Inflammatory macrophage treated with lipopolysaccharide for 1 hour (primary cell): ENCODE measurements around the gene MBNL2.

Source experiments
- DNase-seq, 2 donors: peaks; one replicate each; pipeline ENCODE4 v3.0.0-alpha.2; 2020 to 2022

Gene MBNL2

DNA sequence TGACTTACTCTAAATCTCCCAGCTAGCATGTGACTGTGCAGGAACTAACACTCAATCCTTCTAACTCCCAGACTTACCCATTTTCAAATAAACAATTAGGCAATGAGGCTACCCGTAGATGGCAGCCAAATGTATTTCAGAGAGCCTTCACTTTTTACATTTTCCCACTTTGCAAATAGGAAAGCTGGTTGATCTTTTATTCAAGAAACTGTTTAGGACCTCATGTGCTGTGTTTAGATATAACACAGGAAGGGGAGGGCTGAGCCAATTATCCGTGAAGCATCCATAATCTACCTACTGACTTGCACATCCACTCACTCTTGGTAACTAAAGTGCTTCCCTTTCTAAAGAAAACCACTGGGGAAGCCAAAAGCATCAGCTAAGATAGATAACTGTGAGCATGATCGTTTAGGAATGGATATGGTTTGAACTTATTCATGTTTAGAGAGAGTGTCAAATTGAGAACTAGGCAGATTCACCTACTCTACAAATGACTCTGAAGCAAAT is 33.4 kb downstream of the MBNL2 start:
- no peak for DNase-seq

DNA sequence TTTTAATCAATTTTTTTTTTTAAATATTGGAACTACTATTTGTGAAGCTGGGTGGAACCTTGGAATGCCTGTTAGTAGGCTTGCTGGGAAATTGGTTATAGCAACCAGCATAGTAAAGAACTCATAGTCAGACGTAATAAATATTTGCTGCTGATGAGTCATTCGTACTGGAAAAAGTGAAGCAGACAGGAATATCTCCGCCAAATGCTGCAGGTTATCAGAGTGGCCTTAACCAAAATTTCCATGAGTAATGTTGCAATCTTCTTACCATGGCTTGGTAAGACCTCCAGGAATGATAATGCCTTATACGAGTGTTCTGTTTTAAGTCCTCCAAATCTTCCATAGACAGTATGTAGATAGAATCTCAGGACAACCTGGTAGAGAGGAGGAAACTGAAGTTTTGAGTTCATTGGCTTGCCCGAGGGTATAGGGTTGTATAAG is 34.2 kb downstream of the MBNL2 start:
- DNase-seq = no peak

DNA sequence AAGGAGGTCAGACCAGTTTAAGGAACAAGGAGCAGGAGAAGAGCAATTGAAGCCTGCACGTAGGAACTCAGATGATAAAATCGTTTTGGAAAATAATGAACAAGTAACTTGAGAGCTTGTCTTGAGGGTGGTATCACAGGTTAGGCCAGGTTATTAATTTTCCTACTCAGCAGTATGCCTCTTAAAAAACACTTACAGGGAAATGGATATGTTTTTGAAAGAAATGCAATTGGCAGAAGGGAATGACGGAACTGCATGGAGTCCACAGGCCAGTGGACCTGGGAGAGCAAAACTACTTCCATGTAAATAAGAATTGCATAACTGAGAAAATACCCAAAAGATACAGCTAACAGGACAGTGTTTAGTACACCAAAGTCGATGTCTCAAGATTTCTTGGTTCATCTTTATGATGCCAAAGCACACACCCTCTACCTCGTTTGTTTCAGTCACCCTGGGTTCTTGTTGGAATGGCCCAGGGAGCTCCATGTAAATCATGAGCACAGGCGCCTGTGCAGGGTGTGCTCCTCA is 35.2 kb downstream of the MBNL2 start:
- DNase-seq = peak in 1 of 2 donors; percentile 12

DNA sequence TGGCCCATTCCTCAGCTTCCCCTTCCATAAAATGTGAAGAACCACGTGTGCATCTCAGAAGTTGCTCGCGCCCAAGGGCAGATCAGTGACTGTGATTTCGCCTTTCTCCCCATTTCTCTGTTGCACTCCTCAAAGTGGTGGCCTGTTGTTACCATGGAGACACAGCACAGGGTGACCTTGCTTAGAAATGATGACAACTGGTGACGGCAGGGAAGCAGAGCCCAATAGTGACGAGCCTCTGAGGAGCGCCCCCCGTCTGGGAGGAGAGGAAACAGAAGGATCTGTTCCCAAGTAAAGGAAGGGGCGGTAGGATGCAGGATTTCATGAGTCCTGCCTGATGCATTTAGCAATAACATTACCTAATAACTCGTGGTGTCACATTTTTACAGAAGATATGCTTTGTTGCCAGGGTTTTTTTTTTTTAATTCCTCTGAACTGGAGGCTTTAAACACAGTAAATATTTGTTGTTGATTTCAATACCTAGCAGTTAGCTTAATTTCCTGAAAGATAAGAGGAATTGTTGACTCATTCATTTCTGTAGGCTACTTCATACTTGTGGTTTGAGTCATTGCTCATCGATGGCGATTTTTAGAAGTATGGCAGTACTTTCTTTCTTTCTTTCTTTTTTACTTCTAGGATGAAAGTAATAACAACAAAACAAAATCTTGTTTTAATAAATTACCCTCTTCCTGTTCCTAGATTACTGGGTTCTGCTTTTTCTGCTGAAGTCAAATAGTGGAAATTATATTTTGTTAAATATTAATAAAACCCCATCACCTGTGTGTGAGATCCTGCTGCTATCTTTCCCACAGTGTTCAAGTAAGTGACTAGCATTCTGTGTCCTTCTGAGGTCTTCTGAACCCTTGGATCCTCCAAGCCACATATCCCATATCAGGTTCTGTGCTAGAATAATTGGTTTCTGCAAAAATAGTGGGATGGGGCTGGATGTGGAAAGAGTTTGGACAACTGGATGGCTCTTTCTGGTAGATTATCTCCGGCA is 36.0 kb downstream of the MBNL2 start:
- DNase-seq = peak; percentile 15 to 43

DNA sequence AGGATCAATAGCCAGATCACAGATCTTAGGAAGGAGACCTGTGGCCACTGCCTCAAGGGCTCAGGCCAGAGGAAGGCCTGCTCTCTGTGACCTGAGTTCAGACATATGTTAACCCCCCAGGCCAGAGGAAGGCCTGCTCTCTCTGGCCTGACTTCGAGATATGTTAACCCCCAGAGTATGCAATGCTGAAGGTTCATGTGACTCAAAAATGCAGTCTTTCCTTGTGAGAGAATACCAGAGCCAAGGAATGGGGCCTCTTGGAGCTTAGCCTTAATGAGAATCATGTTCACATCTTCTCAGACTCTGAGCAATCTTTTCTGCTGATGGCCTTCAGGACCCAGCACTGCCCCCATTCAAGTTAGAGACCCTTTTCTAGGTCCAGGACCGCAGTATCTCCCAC is 36.7 kb downstream of the MBNL2 start:
- DNase-seq = no peak

DNA sequence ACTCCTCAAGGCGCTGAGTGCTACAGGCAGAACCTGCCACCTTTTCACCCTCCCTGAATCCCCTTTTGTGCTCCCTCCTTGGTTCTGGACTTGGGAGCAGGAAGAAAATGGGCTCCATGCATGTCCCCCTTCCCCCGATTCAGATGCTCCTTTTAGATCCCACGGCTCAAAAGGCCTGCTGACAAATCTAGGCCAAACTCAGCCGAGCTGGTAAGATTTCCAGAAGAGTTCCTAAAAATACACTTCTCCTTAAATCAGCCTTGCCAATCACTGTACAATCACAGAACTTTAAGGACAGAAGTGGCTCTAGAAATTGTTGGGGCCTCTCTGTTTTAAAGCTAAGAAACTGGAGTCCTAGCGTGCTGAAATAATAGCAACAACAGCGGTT is 37.3 kb downstream of the MBNL2 start:
- DNase-seq = no peak

DNA sequence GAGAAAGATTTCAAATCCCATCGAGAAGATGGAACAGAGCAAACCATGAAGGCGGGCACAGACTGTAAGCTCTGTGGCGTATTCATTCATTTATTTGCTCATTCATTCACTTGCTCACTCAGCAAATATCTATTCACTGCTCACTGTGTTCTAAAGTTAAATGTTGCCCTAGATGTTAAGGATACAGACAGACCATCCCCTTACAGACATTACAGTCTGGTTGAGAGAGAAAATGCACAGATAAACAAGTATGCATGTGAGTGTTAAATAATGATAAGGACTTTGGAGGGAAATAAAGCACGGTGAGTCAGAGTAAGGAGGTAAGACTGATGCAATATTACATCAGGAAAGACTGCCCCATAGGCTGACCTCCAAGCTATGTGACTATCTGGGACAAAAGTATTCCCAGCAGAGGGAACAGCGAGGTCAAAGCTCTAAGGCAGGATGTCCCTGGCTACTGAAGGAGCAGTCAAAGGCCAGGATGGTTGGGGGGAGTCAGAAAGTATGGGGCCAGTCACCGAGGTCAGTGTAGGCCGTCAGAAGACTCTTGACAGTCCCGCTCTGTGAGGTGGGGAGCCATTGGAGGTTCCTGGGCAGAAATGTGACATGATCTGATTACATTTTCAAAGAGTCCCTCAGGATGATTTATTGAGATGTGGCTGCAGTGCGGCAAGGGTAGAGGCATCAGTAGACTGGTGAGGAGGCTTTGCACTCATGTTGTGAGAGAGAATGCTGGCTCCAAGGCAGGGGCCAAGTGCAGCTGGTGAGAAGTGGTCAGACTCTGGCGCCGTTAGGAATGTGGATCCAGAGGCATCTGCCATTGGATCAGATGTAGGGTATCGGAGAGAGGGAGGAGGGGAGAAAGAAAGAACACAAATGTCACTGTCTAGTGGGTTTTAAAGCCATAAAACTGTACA is 37.9 kb downstream of the MBNL2 start:
- DNase-seq = peak in 1 of 2 donors; percentile 36

DNA sequence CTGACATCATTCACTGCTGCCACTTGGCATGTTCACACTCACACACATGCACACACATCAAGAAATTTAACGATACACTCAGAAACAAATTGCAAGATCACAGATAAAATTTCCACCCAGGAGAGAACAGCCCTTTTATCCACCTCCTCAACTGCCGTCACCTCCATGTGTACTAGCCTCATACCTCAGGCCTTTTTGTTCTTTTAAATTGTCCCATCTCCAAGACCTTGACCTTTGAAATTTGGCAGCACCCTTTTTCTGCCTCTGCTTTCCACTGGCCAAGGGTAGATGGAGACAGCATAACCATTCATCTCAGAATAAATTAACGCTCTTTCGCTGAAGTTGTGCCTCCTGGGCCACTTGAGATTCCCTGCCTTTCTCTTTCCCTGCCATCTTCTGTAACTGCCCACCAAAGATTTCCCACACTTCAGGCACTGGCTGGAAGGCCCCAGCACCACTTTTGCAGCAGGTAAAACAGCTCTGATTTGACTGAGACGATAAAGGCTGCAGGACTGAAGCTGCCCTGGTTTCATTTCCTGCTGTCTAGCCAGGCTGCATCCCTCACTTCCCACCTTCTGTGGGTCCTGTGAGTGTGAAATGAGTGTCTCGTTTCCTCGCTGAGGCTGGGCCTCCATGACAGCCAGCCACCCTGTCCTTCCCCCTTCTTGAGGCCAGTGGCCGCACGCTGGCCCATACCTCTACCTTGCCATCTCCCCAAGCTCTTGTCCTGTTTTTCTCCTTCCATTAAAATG is 39.3 kb downstream of the MBNL2 start:
- DNase-seq = no peak

DNA sequence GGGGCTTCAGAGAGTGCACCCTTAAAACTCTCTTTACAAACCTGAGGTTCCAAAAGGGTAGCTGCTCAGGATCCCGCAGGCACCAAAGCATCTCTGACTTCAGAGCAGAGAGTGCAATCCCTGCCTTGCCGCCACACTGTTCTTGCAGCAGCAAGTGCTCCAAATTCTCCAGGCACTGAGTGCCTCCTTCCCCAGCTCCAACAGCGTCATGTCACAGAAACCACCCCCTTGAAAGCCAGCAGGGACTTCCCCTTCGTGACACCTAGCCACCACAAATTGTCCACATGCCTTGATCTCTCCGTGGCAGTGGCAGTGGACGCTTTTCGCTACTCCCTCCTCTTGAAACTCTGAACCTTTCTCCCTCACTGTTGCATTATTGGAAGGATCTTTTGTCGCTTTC is 39.9 kb downstream of the MBNL2 start:
- DNase-seq = no peak

DNA sequence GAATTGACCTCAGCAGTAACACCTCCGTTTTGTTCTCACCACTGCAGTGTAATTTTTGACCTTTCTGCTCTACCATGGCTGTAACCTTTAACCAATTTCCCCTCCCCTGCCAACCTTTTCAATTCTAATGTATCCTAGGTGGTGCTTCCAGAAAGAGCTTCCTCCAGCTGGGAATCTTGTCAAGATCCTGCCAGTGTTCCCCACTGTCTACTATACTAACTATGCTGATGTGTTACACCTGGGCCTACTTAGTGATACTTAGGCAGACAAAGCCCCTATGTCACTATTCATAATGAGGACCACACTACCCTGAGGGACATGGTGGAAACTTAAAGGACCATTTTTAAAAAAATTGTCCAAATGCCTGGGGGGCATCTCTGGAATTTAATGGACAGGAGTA is 41.0 kb downstream of the MBNL2 start:
- DNase-seq = no peak

DNA sequence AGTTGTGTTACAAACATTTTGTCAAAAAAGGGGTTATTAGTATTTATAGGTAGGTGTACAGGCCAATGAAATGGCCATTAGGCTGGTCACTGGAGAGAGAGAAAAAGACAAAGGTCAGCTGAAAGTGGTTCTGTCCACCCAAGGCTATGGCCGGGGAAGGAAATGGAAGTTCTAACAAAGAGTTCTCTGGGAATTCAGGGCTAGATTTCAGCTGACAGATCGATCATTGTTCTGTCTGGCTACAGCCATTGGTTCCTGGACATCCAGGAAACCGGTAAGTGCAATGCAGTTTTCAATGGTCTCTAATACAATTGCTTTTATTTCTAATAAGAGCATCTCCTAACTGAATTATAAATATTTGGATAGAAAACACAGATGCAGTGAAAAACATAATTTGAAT is 42.5 kb downstream of the MBNL2 start:
- no peak for DNase-seq

DNA sequence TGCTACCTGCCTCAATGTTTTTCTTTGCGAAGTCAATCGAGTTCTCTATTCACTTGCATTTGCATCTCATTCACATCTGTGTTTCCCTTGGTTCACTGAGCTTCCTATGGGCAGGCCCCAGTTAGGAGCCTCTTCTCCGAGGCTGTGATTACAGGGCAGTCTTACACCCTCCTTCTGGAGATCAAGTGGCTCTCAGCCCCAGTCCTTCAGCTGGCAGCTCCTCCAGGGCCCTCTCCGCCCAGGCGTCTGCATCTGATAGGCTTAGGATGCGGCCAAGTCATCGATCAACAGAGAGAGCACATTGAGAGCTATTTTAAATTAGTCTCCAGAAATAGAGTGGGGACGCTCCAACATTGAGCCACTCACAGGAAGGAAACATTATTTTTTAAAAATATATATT is 44.2 kb downstream of the MBNL2 start:
- no peak for DNase-seq

DNA sequence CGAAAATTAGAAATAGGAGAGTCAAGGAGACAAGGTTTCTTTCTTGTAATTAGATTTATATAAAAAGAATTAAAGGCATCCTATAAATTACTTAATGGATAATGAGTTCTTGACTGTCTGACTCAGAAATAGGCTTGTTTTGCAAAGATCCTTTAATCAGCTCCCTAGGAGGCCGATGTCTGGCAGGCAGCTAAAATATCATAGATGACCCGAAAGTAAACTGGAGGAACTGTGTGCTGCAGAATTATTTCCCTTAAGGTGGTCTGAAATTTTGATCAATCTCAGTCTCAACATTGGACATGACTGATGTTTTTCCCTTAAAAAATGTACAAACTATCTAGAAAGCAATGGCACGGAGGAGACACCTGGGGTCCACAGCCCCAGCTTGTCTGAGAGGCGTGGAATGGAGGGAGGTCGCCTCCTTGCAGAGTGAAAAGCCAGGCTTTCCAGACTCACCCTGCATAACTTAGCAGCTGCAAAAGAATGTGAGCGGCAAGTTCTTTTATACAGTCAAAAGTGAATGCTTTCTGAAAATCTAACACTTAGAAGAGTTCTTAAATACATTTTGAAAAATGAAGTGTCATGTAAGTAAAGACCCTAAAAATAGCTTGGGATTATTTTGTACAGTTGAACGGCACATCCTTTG is 44.8 kb downstream of the MBNL2 start:
- DNase-seq = no peak

DNA sequence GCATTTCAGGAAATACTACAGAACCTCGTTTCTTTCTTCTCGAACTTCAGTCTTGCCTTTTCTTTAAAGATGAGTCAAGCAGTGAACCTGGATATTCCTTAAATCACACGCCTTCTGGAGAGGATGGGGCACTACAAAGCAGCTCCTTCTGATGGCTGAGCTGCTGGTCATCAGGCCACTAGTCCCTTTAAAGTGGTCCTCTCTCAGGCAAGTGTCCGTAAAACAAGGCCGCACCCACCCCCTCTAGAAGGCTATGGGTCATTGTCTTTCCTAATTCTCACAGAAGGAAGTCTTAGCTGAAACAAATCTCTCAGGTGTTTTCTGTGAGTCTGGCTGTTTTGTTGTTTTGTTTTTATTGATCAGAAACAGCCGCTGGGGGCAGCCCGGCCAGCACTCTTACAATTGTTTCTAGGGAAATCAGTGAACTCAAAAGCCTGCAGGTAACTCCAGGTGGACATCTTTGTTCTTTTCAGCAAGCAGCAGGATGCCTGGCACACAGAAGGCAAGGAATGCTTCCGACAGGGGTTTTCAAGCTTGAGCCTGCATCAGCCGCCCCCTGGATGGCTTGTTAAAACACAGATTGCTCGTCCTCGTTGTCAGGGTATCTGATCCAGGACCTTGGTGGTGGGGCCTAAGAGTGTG is 45.4 kb downstream of the MBNL2 start:
- no peak for DNase-seq

DNA sequence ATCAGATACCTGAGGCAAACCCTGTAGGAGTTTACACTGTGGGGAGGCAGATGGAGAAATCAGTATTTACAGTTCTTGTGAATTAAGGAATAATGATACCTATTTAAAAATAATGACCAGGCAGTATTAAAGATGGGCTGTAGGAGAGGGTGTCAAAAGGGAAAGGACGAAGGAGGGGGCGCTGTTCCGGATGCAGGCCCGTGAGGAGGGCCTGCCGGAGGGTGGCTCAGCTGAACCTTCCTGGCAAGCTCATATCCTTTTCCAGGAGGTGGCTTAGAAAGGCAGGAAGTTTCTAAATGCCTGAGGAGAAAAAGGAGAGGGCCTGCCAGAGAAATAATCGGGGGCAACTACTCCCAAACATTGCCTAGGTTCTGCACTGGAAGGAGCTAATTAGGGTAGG is 46.6 kb downstream of the MBNL2 start:
- no peak for DNase-seq

DNA sequence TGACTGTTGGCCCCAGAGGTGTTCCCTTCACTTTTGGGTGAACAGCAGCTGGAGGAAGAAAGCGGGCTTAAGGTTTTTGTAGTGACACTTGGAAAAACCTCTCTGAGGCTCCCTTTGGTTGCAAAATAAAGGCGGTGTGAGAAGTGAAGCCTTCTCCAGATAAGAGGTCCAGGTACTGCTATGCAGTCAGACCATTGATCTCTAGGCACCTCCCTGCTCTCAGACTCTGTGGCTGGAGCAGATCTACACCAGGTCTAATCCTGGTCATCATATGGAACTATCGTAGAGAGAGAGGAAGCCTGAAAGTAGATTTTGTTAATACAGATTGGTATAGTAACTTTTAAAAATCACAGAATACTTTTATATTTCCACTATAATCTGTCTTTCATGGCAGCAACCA is 47.5 kb downstream of the MBNL2 start:
- DNase-seq = no peak

DNA sequence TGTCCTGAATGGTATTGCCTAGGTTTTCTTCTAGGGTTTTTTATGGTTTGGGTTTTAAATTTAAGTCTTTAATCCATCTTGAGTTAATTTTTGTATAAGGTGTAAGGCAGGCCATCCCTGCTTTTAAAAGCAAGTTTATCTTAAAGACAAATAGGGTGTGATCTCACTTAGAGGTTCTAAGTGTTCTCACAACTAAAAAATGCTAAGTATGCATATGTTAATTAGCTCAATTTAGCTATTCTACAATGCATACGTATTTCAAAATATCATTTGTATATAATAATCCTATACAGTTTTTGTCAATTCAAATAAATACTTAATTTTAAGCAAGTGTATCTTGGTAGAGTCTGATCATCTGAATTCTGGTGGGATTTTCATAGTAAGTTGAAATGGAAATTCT is 50.4 kb downstream of the MBNL2 start:
- no peak for DNase-seq

DNA sequence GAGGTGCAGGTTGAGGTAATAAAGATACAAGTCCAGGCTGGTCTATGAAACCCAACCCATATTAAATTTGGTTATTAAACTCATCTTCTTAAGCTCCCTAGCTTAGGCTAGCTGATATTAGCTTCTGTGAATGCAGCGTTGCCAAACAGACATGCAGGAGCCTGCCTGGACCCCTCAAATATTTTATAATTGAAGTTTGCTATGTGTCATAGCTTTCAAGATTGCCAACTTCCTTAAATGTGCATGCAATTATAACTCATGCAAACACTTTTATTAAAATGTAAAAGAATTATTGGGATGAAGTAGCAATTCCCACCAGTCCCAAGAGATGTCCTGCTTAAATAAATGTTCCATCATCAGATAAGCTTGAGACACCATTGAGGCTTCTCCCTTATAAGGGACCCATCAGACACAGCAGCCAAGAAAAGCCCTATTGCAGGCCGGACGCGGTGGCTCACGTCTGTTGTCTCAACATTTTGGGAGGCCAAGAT is 51.3 kb downstream of the MBNL2 start:
- no peak for DNase-seq

DNA sequence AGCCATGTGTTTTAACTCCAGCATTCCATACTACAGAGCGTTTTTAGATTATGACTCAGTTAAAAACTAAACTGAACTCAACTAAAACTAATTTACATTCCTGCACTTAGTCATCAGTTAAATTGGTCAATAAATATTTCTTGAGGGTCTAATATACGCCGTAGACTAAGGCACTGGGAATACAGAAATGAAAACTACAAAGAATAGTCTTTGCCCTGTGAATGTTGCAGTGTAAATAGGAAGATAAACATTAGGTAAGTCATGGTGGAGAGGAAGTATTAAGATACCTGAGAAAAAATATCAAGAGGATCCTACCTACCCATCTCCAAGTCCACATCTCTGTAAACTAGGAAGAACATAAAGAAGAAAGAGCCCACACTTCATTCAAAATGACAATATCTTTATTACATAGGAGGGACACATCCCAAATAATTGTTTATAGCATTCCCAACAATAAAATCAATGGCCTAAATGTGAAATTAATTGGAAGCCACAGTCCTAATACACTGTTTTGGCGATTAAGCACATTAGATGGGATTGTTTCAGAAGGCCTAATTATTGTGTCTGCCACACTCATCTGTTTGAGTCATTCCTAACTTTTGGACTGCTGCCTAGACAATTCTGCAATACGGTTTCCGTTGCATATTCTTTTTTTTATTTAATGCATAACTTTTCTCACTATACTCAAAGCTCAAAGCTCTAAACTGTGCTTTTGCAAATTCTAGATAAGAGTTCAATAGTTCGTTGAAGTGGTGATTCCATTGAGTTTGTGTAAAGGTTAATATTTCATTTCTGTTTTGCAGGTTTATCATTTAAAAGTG is 52.9 kb downstream of the MBNL2 start:
- no peak for DNase-seq

DNA sequence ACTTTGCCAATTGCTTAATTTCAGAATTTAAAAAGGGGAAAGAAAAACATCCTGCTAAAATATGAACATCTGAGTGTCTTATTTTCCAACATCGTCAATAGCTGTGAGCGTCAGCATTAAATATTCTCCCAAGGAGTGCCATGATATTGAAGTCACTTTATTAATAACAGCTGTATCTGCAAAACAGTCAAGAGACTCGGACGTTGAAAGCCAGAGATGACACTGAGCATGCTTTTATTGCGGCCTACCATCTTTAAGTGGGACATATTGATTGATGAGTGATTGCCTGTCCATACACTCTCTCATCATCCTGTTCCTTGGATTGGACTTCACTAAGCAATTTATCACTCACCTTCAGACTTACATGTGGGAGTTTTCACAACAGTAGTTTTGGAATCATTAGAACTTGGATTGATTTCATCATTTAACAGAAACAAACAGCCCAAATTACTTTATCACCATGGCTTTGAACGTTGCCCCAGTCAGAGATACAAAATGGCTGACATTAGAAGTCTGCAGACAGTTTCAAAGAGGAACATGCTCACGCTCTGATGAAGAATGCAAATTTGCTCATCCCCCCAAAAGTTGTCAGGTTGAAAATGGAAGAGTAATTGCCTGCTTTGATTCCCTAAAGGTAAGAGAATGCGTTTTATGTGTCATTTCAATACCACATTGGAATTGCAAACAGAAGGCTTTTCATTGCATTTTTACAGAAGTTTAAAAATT is 53.8 kb downstream of the MBNL2 start:
- no peak for DNase-seq
